Endothelial cell of umbilical vein (primary cell): ENCODE results near the gene TSKU. TPM values are rescaled to one million over a fixed set of nuclear protein-coding genes. Genes with fewer than 3 reads are reported as not detected.

ENCODE experiments used
- BruUV-seq: library from RNA; stranded (reverse); fragments of 400-500 nt; replicated peaks from 2 replicates; lab custom pipeline; 2021; lab: Mats Ljungman, UMichigan
- CTCF ChIA-PET: fragments of 300-600, 350-600 bp; sonication (Branson Sonifier 250); formaldehyde crosslinking; loops from one replicate; lab custom pipeline; 2021; ENCODE audit warnings: antibody characterized with exemption, inconsistent platforms; lab: Charles Lee
- POLR2A ChIA-PET: fragments of 300-600, 350-600 bp; sonication (Branson Sonifier 250); formaldehyde crosslinking; loops from one replicate; lab custom pipeline; 2021; ENCODE audit warnings: antibody characterized with exemption, inconsistent platforms; lab: Charles Lee
- DNase-seq: peaks from one replicate; pipeline ENCODE4 v3.0.0-alpha.2; 2011; ENCODE audit warnings: low read depth, low spot score
- FAIRE-seq: peaks from 2 replicates; lab custom pipeline; 2011; peaks lifted over from hg19 to GRCh38; lab: Jason Lieb, UNC
- H2AFZ ChIP-seq: 2 replicates; pipeline ENCODE4 v1.6.0; 2012; ENCODE audit warnings: low read depth, low read length, control low read depth, inconsistent platforms
- H3K27ac ChIP-seq: 2 replicates; pipeline ENCODE4 v1.5.1; 2011; ENCODE audit warnings: low read depth, mild to moderate bottlenecking, control low read depth, low read length, moderate library complexity; ENCODE audit not compliant: insufficient read depth
- H3K27me3 ChIP-seq, 2 experiments: 2 replicates each; pipeline versions ENCODE4 v1.6.0 to v1.6.1; 2011; ENCODE audit warnings: low read length in 2 of 2, mixed read lengths in 1 of 2; ENCODE audit not compliant: control insufficient read depth in 2 of 2, insufficient read depth in 2 of 2
- H3K36me3 ChIP-seq, 2 experiments: 2 replicates in 1 of 2; 3 replicates in 1 of 2; pipeline ENCODE4 v1.5.1; 2011; ENCODE audit warnings: low read length in 2 of 2, mild to moderate bottlenecking in 1 of 2, moderate library complexity in 1 of 2; ENCODE audit not compliant: control insufficient read depth in 2 of 2, insufficient read depth in 2 of 2; ENCODE audit errors: extremely low read depth in 1 of 2
- H3K4me1 ChIP-seq: 3 replicates; pipeline ENCODE4 v1.5.1; 2011; ENCODE audit warnings: mild to moderate bottlenecking, low read length; ENCODE audit not compliant: control insufficient read depth, insufficient read depth; ENCODE audit errors: extremely low read depth
- H3K4me2 ChIP-seq: 2 replicates; pipeline ENCODE4 v1.6.1; 2011; ENCODE audit warnings: low read length, control low read depth, mixed read lengths; ENCODE audit not compliant: insufficient read depth
- H3K4me3 ChIP-seq, 3 experiments: fragments of 200-600 bp in 1 of 3; sonication (generic), shearing (Covaris generic) in 1 of 3; replicated peaks in 1 of 3; 2 replicates each; pipeline ENCODE4 v1.5.1; 2011 to 2016; ENCODE audit warnings: control low read depth in 3 of 3, low read length in 3 of 3, mild to moderate bottlenecking in 2 of 3, inconsistent platforms in 1 of 3, low read depth in 1 of 3, moderate library complexity in 1 of 3; ENCODE audit not compliant: insufficient read depth in 1 of 3
- H3K79me2 ChIP-seq: 2 replicates; pipeline ENCODE4 v1.6.0; 2012; ENCODE audit warnings: low read length, inconsistent platforms; ENCODE audit not compliant: control insufficient read depth, insufficient read depth
- H3K9ac ChIP-seq: replicated peaks from 2 replicates; pipeline ENCODE3; 2011; ENCODE audit warnings: low read length, control low read depth; ENCODE audit not compliant: insufficient read depth; ENCODE audit errors: extremely low read depth
- H3K9me1 ChIP-seq: replicated peaks from 3 replicates; pipeline ENCODE4 v1.6.0; 2011; ENCODE audit warnings: mild to moderate bottlenecking, low read length; ENCODE audit not compliant: control insufficient read depth, insufficient read depth; ENCODE audit errors: extremely low read depth
- H3K9me3 ChIP-seq: replicated peaks from 2 replicates; pipeline ENCODE4 v1.5.1; 2012; ENCODE audit warnings: low read length, inconsistent platforms; ENCODE audit not compliant: control insufficient read depth, insufficient read depth
- H4K20me1 ChIP-seq: replicated peaks from 2 replicates; pipeline ENCODE3; 2011; ENCODE audit warnings: mild to moderate bottlenecking, low read length; ENCODE audit not compliant: control insufficient read depth, insufficient read depth; ENCODE audit errors: extremely low read depth
- EZH2 ChIP-seq: IDR thresholded peaks from 2 replicates; pipeline ENCODE4 v1.6.1; 2012; ENCODE audit warnings: borderline replicate concordance, low read depth, mild to moderate bottlenecking, moderate library complexity, low read length, inconsistent platforms; ENCODE audit not compliant: severe bottlenecking
- FOS ChIP-seq: IDR thresholded peaks from 2 replicates; pipeline ENCODE4 v1.6.1; 2011; ENCODE audit warnings: mild to moderate bottlenecking, low read length, moderate library complexity, borderline replicate concordance; ENCODE audit not compliant: insufficient read depth
- GATA2 ChIP-seq: IDR thresholded peaks from 2 replicates; pipeline ENCODE4 v1.7.0; 2011; ENCODE audit warnings: low read depth, mild to moderate bottlenecking, moderate library complexity, mixed read lengths, low read length; ENCODE audit not compliant: insufficient read length, insufficient read depth
- JUN ChIP-seq: IDR thresholded peaks from 2 replicates; pipeline ENCODE4 v1.6.1; 2011; ENCODE audit warnings: borderline replicate concordance, low read depth; ENCODE audit not compliant: insufficient read length, insufficient read depth
- MAX ChIP-seq: IDR thresholded peaks from 2 replicates; pipeline ENCODE4 v1.6.1; 2011; ENCODE audit not compliant: insufficient read depth, insufficient read length
- MYC ChIP-seq: IDR thresholded peaks from one replicate; pipeline ENCODE4 v1.6.1; 2011; ENCODE audit warnings: mild to moderate bottlenecking, low read depth, low read length
- POLR2A ChIP-seq: IDR thresholded peaks from 2 replicates; pipeline ENCODE4 v1.6.1; 2012; ENCODE audit warnings: low read depth, mild to moderate bottlenecking, control low read depth, low read length
- POLR2AphosphoS5 ChIP-seq: IDR thresholded peaks from 2 replicates; pipeline ENCODE4 v1.6.1; 2012; ENCODE audit warnings: low read depth, mild to moderate bottlenecking, control low read depth, low read length, moderate library complexity; ENCODE audit not compliant: insufficient read depth
- dilution Hi-C: fragments of 300-500 bp; cut with MboI; formaldehyde crosslinking; loops from one replicate; pipeline ENCODE4 v1.15.0; 2019; ENCODE audit warnings: low sequenced_read_pairs; ENCODE audit not compliant: extremely low pct_ligation_motif_present
- intact Hi-C: fragments of 100-400 bp; cut with micrococcal nuclease; formaldehyde crosslinking; loops from one replicate; pipeline ENCODE4 v1.10.0; 2022
- polyA plus RNA-seq, 4 experiments: library from polyadenylated mRNA; depleted of rRNA in 3 of 4; stranded (reverse) in 3 of 4; unstranded in 1 of 4; fragments of >200 nt; gene quantifications; 2 replicates each; pipeline versions ENCODE4 v1.2.1 to v1.2.3, GENCODE V29; 2011 to 2012; ENCODE audit warnings: missing spikeins in 1 of 4
- total RNA-seq: library from RNA; stranded (reverse); gene quantifications from 2 replicates; pipeline ENCODE4 v1.2.3, GENCODE V29; 2021
- TF ChIP-seq, protein P1 (sequence below), 2 donors: IDR thresholded peaks; 1 replicate in 1 of 2; 2 replicates in 1 of 2; pipeline ENCODE4 v1.5.1; 2011; ENCODE audit warnings: low read length in 2 of 2, mild to moderate bottlenecking in 2 of 2, moderate library complexity in 2 of 2, control low read depth in 1 of 2, inconsistent platforms in 1 of 2, low read depth in 1 of 2; ENCODE audit not compliant: insufficient read depth in 1 of 2; ENCODE audit errors: extremely low read depth in 1 of 2

Gene TSKU
- total and polyA plus RNA-seq, 2 donors (not counting 3 experiments of a cell fraction or from before 2014, with no cell fraction given) = 16.2 to 21.2 TPM

- H3K27ac ChIP-seq = no peak overlapping the region
- no peak for DNase-seq
- no peak for FAIRE-seq
- H3K9ac ChIP-seq = peak overlapping the region; percentile 79
- H3K9me1 ChIP-seq = no peaks in the 10 kb centered on the region
- peaks cover 15% of the 10 kb centered on the region for H3K79me2 ChIP-seq
- no peaks in the 10 kb centered on the region for H3K9me3 ChIP-seq
- no peak overlapping the region for H2AFZ ChIP-seq
- TF ChIP-seq GATA2 (no peak), MYC (no peak), JUN (no peak), FOS (no peak), EZH2 (no peak), MAX (no peak), POLR2A (no peak), POLR2AphosphoS5 (no peak)
- TF ChIP-seq, protein P1, sequence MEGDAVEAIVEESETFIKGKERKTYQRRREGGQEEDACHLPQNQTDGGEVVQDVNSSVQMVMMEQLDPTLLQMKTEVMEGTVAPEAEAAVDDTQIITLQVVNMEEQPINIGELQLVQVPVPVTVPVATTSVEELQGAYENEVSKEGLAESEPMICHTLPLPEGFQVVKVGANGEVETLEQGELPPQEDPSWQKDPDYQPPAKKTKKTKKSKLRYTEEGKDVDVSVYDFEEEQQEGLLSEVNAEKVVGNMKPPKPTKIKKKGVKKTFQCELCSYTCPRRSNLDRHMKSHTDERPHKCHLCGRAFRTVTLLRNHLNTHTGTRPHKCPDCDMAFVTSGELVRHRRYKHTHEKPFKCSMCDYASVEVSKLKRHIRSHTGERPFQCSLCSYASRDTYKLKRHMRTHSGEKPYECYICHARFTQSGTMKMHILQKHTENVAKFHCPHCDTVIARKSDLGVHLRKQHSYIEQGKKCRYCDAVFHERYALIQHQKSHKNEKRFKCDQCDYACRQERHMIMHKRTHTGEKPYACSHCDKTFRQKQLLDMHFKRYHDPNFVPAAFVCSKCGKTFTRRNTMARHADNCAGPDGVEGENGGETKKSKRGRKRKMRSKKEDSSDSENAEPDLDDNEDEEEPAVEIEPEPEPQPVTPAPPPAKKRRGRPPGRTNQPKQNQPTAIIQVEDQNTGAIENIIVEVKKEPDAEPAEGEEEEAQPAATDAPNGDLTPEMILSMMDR (IDR thresholded peaks at IDR 0.05; ENCODE audit: extremely low read depth in 1 of 2, insufficient read depth in 1 of 2, low read depth in 1 of 2, low read length in 2 of 2) = no peak
- dilution Hi-C loops = no loop called here
- no TSS peak for BruUV-seq
- peak overlapping the region in 2 of 3 experiments; percentile 84 to 91 for H3K4me3 ChIP-seq
- H3K4me2 ChIP-seq = peak overlapping the region; percentile 83
- CTCF ChIA-PET = interaction anchor here (0.6 to 1.7 kb wide), 8 partner anchors 14 to 1268 kb away, joined by 3 to 11 read pairs (median 4); no protein-coding TSS in a partner anchor
- H4K20me1 ChIP-seq = no peaks in the 10 kb centered on the region
- intact Hi-C loops = loop anchor here (2.0 kb wide), 2 partner anchors 13 to 79 kb away; partner anchors contain the start of gene ACER3
- peaks cover 2% of the 10 kb centered on the region for H3K4me1 ChIP-seq
- H3K36me3 ChIP-seq = no peaks in the 10 kb centered on the region
- peaks cover 0 to 2% of the 10 kb centered on the region in 2 experiments for H3K27me3 ChIP-seq
- POLR2A ChIA-PET = interaction anchor here (1.8 kb wide), 1 partner anchor 11 kb away, joined by 3 read pairs; no protein-coding TSS in a partner anchor
Observed at GRCh38 chr11:76781807-76782530, 1.2 kb upstream of the TSKU start.
